MM.1S (cell line): ENCODE results near the gene TFR2.
A peak's percentile ranks its signal among the peaks of the same experiment; 100 is the strongest.

Source experiments
- DNase-seq: peaks from one replicate; pipeline ENCODE4 v3.0.0-alpha.2; 2015
- H2AFZ ChIP-seq: fragments of 300-600 bp; sonication (generic); 2 replicates; pipeline ENCODE4 v1.6.0; 2016; ENCODE audit warnings: antibody characterized with exemption, low read length
- H3F3A ChIP-seq: fragments of 300-600 bp; sonication (generic); 2 replicates; pipeline ENCODE4 v1.6.1; 2016; ENCODE audit warnings: mild to moderate bottlenecking, antibody characterized with exemption, low read length, moderate library complexity, mixed read lengths; ENCODE audit not compliant: insufficient read depth
- H3K27ac ChIP-seq: fragments of 300-600 bp; sonication (generic); 2 replicates; pipeline ENCODE4 v1.5.1; 2016; ENCODE audit warnings: mild to moderate bottlenecking, low read length
- H3K27me3 ChIP-seq: fragments of 300-600 bp; sonication (generic); replicated peaks from 2 replicates; pipeline ENCODE4 v1.6.0; 2016; ENCODE audit warnings: low read length; ENCODE audit not compliant: insufficient read depth
- H3K36me3 ChIP-seq: fragments of 300-600 bp; sonication (generic); replicated peaks from 2 replicates; pipeline ENCODE4 v1.6.1; 2016; ENCODE audit warnings: mild to moderate bottlenecking, low read length, mixed read lengths; ENCODE audit not compliant: insufficient read depth
- H3K4me1 ChIP-seq: fragments of 300-600 bp; sonication (generic); 2 replicates; pipeline ENCODE4 v1.6.1; 2016; ENCODE audit warnings: low read length, mixed read lengths
- H3K4me2 ChIP-seq: fragments of 300-600 bp; sonication (generic); 2 replicates; pipeline ENCODE4 v1.6.0; 2016; ENCODE audit warnings: low read depth, low read length
- H3K4me3 ChIP-seq: fragments of 300-600 bp; sonication (generic); 2 replicates; pipeline ENCODE4 v1.5.1; 2016; ENCODE audit warnings: low read length, mixed read lengths
- H3K79me2 ChIP-seq: fragments of 300-600 bp; sonication (generic); 2 replicates; pipeline ENCODE4 v1.6.1; 2016; ENCODE audit warnings: mixed run types, low read length, mixed read lengths
- H3K9ac ChIP-seq: fragments of 300-600 bp; sonication (generic); 2 replicates; pipeline ENCODE4 v1.6.1; 2016; ENCODE audit warnings: low read length, mixed read lengths
- H3K9me2 ChIP-seq: fragments of 300-600 bp; sonication (generic); replicated peaks from 2 replicates; pipeline ENCODE4 v1.6.1; 2016; ENCODE audit warnings: mild to moderate bottlenecking, low read length, mixed read lengths; ENCODE audit not compliant: insufficient read depth
- H3K9me3 ChIP-seq: fragments of 300-600 bp; sonication (generic); replicated peaks from 2 replicates; pipeline ENCODE4 v1.6.1; 2016; ENCODE audit warnings: mild to moderate bottlenecking, low read length, mixed read lengths; ENCODE audit not compliant: insufficient read depth
- H4K20me1 ChIP-seq: fragments of 300-600 bp; sonication (generic); 2 replicates; pipeline ENCODE4 v1.6.1; 2016; ENCODE audit warnings: mild to moderate bottlenecking, low read length, moderate library complexity, mixed read lengths; ENCODE audit not compliant: insufficient read depth
- EZH2 ChIP-seq: fragments of 300-600 bp; sonication (generic); optimal IDR thresholded peaks from 2 replicates; pipeline ENCODE3; 2017; ENCODE audit warnings: low read depth, mild to moderate bottlenecking, antibody characterized with exemption, low read length, mixed read lengths
- EZH2phosphoT487 ChIP-seq: fragments of 300-600 bp; sonication (generic); IDR thresholded peaks from 2 replicates; pipeline ENCODE4 v1.6.1; 2018; ENCODE audit warnings: antibody characterized with exemption, low read length
- TF ChIP-seq, protein P1 (sequence below): fragments of 300-600 bp; sonication (generic); IDR thresholded peaks from 2 replicates; pipeline ENCODE4 v1.5.1; 2016; ENCODE audit warnings: antibody characterized with exemption, low read length, mixed read lengths

TFR2 gene

DNA sequence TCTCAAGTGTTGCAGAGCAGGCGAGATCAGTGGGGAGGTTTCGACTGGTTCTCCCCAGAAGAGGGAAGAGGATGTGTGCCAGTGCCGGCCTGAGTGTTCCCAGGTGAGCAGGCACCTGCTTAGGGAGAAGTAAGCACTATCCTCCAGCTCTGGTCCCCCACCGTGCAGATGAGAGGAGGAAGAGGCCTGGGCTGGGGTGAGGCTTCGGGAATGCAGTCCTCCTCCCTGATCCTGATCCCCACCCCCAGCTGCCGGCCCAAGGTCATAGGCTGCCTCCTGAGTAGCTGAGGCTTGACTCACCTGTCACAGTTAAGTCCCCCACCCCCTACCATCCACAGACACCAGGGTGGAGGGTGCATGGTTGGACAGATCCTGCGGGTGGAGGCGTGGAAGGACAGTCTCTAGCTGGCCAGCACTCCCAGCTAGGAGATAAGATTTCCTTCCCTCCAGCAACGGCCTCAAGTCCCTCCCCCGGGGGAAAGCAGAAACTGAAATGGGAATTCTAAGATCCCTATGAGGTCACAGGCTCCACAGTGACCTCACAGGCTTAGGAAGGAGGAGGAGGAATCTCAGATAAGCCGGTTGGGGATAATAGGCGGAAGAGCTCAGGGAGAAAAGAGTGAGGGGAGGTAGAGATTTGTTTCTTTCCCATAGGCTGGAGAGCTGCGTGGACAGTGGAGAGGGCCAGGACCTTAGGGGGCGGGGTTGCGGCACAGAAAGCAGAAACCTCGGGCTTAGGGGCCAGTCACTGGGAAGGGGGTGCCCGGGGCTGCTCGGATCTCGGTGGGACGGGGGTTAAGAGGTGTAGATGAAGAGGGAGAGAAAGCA lies 56.5 kb downstream of the TFR2 start:
- peak overlapping the region; percentile 94; the same call in 1 of the 2 replicates for H3K27ac ChIP-seq
- H3K36me3 ChIP-seq: no peaks in the 10 kb centered on the region
- TF ChIP-seq EZH2: no peak
- TF ChIP-seq EZH2phosphoT487: no peak
- TF ChIP-seq, protein P1, sequence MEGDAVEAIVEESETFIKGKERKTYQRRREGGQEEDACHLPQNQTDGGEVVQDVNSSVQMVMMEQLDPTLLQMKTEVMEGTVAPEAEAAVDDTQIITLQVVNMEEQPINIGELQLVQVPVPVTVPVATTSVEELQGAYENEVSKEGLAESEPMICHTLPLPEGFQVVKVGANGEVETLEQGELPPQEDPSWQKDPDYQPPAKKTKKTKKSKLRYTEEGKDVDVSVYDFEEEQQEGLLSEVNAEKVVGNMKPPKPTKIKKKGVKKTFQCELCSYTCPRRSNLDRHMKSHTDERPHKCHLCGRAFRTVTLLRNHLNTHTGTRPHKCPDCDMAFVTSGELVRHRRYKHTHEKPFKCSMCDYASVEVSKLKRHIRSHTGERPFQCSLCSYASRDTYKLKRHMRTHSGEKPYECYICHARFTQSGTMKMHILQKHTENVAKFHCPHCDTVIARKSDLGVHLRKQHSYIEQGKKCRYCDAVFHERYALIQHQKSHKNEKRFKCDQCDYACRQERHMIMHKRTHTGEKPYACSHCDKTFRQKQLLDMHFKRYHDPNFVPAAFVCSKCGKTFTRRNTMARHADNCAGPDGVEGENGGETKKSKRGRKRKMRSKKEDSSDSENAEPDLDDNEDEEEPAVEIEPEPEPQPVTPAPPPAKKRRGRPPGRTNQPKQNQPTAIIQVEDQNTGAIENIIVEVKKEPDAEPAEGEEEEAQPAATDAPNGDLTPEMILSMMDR: no peak
- H4K20me1 ChIP-seq: no peaks in the 10 kb centered on the region
- H3K4me1 ChIP-seq: peaks cover 11% of the 10 kb centered on the region; the same call in 1 of the 2 replicates
- no peaks in the 10 kb centered on the region for H3K9me2 ChIP-seq
- no peaks in the 10 kb centered on the region for H3K9me3 ChIP-seq
- peak overlapping the region; percentile 95 for H3K4me3 ChIP-seq
- H3K79me2 ChIP-seq: peaks cover 38% of the 10 kb centered on the region
- DNase-seq: no peak
- peaks cover 20% of the 10 kb centered on the region; the same call in 1 of the 2 replicates for H3F3A ChIP-seq
- H2AFZ ChIP-seq: peak overlapping the region; percentile 51
- peak overlapping the region; percentile 99; the same call in 1 of the 2 replicates for H3K9ac ChIP-seq
- H3K27me3 ChIP-seq: peaks cover 22% of the 10 kb centered on the region
- peak overlapping the region; percentile 84 for H3K4me2 ChIP-seq

DNA sequence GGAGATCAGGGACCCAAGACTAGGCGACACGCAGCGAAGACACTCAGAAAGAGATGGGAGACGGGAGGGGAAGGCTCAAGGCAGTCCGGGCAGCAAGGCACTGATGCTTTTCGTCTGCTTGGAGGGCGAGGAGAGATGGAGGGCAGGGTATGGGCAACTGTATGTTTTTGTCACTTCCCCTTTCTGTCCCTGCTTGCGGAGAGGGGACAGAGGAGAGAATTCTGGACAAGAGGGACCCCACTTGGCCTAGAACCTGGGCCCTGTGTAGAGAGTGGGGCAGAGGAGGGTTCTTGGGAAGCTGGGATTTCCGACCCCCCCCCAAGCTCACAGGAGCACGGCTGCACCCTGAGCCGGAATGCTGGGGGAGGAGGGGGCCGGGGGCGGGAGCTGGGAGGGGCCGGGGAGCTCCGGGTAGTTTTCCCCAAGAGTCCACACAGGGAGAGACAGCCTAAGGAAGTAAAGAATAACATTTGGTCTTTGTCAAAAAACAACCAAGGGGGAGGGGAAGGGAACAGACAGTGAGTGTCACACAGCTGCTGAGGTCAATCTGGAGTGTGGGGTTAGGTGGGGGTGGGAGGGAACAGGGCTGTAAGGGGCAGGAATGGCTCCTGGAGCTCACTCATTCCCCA lies 57.2 kb downstream of the TFR2 start:
- Histone ChIP-seq H3K4me3 (peak overlapping the region; percentile 95), H3K79me2 (peaks cover 38% of the 10 kb centered on the region), H3K4me1 (peaks cover 11% of the 10 kb centered on the region; the same call in 1 of the 2 replicates), H3K4me2 (peak overlapping the region; percentile 84), H3K9me3 (no peaks in the 10 kb centered on the region), H3K9ac (peak overlapping the region; percentile 50; the same call in 1 of the 2 replicates), H3F3A (peaks cover 20% of the 10 kb centered on the region; the same call in 1 of the 2 replicates), H4K20me1 (no peaks in the 10 kb centered on the region), H3K27ac (peak overlapping the region; percentile 94; the same call in 1 of the 2 replicates), H3K27me3 (peaks cover 15% of the 10 kb centered on the region), H3K9me2 (no peaks in the 10 kb centered on the region), H2AFZ (no peak overlapping the region), H3K36me3 (no peaks in the 10 kb centered on the region)
- TF ChIP-seq EZH2phosphoT487: no peak
- TF ChIP-seq, protein P1: no peak
- no peak for DNase-seq

DNA sequence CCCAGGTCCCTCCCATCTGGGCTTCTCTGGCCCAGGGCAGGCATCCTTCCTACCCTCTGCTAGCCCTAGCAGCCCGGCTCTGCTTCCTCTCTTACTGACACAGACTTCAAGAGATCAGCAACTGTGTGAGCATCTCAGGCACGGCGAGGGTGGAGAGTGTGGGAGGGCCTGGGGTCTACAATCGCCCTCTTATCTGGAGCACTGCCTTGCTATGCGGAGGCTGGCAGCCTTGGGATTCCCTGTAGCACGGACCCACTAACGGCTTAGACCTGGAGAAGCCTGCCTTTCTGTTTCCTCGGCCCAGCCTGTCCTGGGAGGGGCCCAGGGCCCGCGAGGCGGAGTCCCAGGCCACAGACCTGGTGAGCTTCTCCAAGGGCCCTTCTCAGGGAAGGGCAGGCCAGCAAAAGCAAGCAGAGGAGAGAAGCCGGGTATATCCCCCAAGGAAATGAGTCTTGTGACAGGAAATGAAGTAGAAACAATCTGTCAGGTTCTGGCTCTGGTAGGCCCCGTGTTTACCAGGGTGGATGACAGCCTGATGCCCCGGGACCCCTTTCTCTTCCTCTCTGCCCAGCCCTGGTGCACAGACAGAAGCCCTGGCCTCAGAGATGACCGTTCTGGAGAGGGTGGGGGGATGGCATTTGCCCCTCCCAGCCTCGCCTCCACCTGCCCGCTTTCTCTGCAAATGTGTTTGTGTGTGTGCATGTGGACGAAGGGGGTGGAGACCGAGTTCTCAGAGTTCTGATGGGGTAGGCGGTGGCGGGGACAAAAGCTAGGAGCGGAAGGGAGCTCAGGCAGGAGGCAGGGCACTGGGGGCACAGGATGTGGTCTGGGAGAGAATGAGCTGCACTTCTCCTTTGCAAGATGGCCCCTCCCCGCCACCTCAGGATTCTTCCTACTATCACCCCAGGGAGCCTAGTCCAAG lies 58.0 kb downstream of the TFR2 start:
- Histone ChIP-seq H3K9me2 (no peaks in the 10 kb centered on the region), H3K27me3 (peaks cover 7% of the 10 kb centered on the region), H3K4me2 (peak overlapping the region; percentile 84), H2AFZ (no peak overlapping the region), H3K9me3 (no peaks in the 10 kb centered on the region), H3K4me1 (peaks cover 11% of the 10 kb centered on the region; the same call in 1 of the 2 replicates), H3K9ac (peak overlapping the region; percentile 50; the same call in 1 of the 2 replicates), H4K20me1 (no peaks in the 10 kb centered on the region), H3K4me3 (peak overlapping the region; percentile 54), H3F3A (peaks cover 20% of the 10 kb centered on the region; the same call in 1 of the 2 replicates), H3K27ac (peak overlapping the region; percentile 66; the same call in 1 of the 2 replicates), H3K79me2 (peaks cover 38% of the 10 kb centered on the region), H3K36me3 (no peaks in the 10 kb centered on the region)
- DNase-seq: peak; percentile 42
- TF ChIP-seq, protein P1: no peak
- TF ChIP-seq EZH2 (no peak), EZH2phosphoT487 (no peak)
